Measurements from ENCODE around the gene PRPF38A. TPM values are rescaled to one million over a fixed set of nuclear protein-coding genes. Genes with fewer than 3 reads are reported as not detected.

PRPF38A gene
- total RNA-seq, 1 donor from 2014 or later = 17.7 TPM

DNA sequence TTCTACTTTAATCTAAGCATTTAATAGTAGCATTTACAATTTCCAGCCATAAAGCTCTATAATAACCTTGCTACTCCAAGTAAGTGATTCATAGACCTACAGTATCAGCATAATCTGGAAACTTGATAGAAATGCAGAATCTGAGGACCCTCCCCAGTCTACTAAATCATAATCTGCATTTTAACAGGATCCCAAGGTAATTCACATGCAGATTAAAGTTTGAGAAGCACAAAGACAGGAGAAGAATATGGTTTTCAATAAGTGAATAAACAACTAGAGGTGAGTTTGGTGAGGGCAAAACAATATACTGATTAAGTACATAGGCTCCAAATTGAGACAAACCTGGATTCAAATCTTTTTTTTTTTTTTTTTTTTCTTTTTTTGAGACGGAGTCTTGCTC is 57.4 kb downstream of the PRPF38A start:
- intact Hi-C loops (cut with DNase I) = no loop called here
- H3K9me3 ChIP-seq = no peaks in the 10 kb centered on the region
- no peaks in the 10 kb centered on the region for H3K27me3 ChIP-seq
- H3K4me1 ChIP-seq = no peaks in the 10 kb centered on the region
- no peak for TF ChIP-seq POLR2AphosphoS5 (IDR thresholded peaks at IDR 0.05; ENCODE audit: insufficient read depth in 1 of 2, low read depth in 1 of 2)
- TF ChIP-seq CTCF (IDR thresholded peaks at IDR 0.05) = no peak
- TF ChIP-seq POLR2A (IDR thresholded peaks at IDR 0.05) = no peak
- no peak for DNase-seq (ENCODE audit: extremely low spot score in 2 of 2)
- peaks cover 0 to 7% of the 10 kb centered on the region in 2 donors for H3K36me3 ChIP-seq
- H3K27ac ChIP-seq = no peak overlapping the region
- H3K4me3 ChIP-seq = no peak overlapping the region

GRCh38 chr1:52463891-52464290 is 59.5 kb downstream of the PRPF38A start:
- H3K4me1 ChIP-seq = no peaks in the 10 kb centered on the region
- intact Hi-C loops (cut with DNase I) = no loop called here
- no peak overlapping the region for H3K27ac ChIP-seq
- no peak for TF ChIP-seq POLR2AphosphoS5 (IDR thresholded peaks at IDR 0.05; ENCODE audit: insufficient read depth in 1 of 2, low read depth in 1 of 2)
- no peak for TF ChIP-seq POLR2A (IDR thresholded peaks at IDR 0.05)
- TF ChIP-seq CTCF (IDR thresholded peaks at IDR 0.05) = no peak
- H3K27me3 ChIP-seq = no peaks in the 10 kb centered on the region
- no peak overlapping the region for H3K4me3 ChIP-seq
- H3K36me3 ChIP-seq = peaks cover 0 to 7% of the 10 kb centered on the region in 2 donors
- H3K9me3 ChIP-seq = no peaks in the 10 kb centered on the region
- no peak for DNase-seq (ENCODE audit: extremely low spot score in 2 of 2)

DNA sequence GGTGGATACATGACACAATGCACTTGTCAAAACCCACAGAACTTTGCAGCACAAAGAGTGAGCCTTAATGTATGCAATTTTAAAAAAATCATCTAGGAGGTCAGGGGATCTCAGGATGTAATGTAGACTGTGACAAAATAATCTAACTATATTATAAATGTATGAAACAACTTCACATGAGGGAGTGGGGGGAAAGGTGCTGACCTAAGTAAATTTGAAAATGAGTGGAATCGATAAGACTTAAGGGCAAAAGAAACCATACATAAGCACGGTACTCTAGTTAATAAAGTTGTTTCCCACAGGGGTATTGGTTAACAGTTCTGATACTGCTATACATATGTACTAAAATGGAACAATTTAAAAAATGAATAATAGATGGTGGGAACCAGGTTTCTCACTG is 64.7 kb downstream of the PRPF38A start:
- no peak for DNase-seq (ENCODE audit: extremely low spot score in 2 of 2)
- intact Hi-C loops (cut with DNase I) = no loop called here
- H3K27ac ChIP-seq = no peak overlapping the region

More for the DNA sequence above, 64.7 kb downstream of the PRPF38A start:
- TF ChIP-seq POLR2AphosphoS5 (IDR thresholded peaks at IDR 0.05; ENCODE audit: insufficient read depth in 1 of 2, low read depth in 1 of 2) (no peak), CTCF (IDR thresholded peaks at IDR 0.05) (no peak), POLR2A (IDR thresholded peaks at IDR 0.05) (no peak)
- no peaks in the 10 kb centered on the region for H3K27me3 ChIP-seq
- no peaks in the 10 kb centered on the region for H3K9me3 ChIP-seq
- no peak overlapping the region for H3K4me3 ChIP-seq
- no peaks in the 10 kb centered on the region for H3K36me3 ChIP-seq
- H3K4me1 ChIP-seq = no peaks in the 10 kb centered on the region

Other genes starting within 250 kb of the PRPF38A start
- 23.8 TPM for gene CC2D1B, start 38.4 kb upstream of the PRPF38A start, total RNA-seq
- 1.7 TPM for gene ORC1, start 179 bp upstream of the PRPF38A start, total RNA-seq
- 78.1 TPM for gene TUT4, start 148.5 kb downstream of the PRPF38A start, total RNA-seq
- gene GPX7, start 197.8 kb downstream of the PRPF38A start, total RNA-seq = 9.8 TPM
- 3.2 TPM for gene SHISAL2A, start 228.6 kb downstream of the PRPF38A start, total RNA-seq